DMS79 (cell line): ENCODE data around the gene CHMP6.

Source experiments
- DNase-seq: peaks from one replicate; lab custom pipeline; 2025; lab: John Stamatoyannopoulos, UW

The CHMP6 gene

DNA sequence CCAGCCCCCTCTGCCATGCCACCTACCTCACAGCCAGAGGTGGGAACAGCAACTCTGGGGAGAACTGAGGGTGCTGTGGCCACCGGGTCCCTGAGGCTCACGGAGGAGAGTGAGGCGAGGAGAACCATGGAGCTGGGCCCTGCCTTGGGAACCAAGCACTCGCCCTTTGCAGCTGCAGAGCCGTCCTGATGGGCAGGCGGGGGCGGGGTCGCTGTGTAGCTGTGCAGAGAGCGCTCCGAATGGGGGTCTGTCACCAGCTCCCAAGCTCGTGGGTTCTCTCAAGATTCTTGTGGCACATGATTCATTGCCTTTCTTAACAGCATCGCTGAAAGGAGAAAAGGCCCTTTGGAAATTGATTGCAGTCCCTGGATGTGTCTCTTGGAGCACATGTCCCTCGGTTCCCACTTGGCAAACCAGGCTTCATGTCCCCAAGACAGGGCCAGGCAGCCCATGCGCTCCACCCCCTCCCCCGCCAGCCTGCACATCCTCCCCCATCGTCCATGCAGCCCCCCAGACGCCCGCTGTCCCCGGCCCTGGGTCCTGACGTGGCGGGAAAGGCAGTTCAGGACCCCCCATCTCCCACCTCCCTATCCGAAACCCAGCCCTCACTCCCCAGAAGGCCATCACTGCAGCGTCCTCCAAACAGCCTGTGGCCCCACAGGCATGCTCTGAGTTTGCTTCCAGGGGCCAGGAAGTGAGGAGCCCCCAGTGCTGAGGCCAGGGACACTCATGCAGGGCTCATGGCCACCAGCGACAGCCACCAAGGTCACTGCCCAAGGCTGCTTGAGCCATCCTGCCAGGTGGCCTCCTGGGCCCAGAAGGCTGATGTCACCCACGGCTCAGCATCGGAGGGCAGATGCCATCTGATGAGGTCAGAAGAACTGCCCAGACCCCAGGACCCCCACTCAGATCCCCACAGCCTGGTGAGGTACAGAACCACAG, 20.6 kb upstream of the CHMP6 start:
- DNase-seq: no peak

DNA sequence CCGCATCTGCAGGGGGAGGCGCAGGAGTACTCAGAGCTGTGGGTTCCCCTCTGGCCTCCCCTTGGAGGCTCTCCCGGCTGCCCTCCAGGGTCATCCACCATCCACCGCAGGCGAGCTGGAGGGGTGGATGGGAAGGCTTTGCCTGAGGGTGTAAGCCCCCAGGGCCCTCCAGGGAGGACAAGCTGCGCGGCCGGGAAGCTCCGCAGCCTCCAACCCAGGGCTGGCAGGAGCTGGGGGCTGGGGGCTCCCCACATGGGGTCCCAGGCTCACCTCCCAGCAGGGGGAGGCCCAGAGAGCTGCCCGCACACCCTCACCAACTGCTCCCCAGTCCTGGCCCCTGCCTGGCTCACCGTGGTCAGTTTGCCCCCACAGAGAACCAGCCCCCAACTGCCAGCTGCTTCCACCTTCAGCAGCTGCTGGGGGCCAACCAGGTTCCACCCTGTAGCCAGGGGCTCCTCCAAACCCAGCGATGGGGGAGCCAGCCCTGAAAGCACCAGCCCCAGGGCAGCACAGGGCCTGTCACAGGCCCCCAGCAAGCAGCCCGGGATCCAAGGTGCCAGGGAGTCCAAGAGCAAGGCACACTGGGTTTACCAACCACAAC, 19.8 kb upstream of the CHMP6 start:
- DNase-seq: no peak

DNA sequence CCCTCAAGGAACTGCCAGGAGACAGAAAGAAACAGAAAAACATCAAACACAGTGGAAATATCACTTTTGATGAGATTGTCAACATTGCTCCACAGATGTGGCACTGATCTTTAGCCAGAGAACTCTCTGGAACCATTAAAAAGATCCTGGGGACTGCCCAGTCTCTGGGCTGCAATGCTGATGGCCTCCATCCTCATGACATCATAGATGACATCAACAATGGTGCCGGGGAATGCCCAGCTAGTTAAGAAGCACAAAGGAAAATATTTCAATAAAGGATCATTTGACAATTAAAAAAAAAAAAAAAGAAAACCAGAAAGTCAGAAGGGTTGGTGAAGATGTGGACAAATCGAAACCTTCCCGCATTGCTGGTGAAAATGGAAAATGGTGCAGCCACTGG, 14.9 kb upstream of the CHMP6 start:
- no peak for DNase-seq

- no peak for DNase-seq
These were observed 14.5 kb upstream of the CHMP6 start for GRCh38 chr17:80977172-80977571.

GRCh38 chr17:80978499-80979497, 12.8 kb upstream of the CHMP6 start:
- no peak for DNase-seq

DNA sequence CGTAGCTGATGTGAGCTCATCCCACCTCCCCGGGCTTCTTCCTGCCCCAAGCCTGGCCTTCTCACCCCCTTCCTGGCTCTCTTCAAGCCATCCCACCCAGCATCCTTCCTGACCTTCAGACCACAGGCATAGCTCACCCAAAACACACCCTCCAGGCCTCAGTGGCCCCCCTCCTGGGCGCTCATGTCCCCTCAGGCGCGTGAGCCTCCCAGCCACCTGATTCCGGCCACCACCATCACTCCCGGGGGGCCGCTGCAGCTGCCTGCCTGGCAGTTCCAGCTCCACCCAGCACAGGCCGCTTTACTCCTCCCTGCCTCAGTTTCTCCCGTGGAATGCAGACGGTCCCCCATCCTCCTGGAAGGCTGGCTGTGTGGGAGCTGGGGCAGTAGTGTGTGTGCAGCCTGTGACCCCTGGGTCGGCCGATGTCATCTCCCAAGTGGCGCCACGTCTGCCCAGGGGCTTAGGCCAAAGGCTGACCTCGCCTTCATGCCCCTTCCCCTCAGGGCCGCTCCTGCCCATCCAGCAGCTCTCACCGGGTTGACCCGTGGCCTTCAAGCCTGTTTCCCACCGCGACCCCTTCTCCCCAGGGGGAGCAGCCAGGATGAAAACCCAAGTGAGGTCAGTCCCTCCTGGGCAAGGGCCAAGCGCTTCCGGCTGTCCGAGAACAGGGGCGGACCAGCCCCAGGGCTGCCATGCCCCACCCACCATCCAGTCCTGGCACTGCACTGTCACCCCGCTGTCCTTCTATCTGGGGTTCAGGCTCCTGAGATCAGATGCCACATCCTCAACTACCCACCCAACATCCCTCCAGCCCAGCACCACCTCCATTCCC, 11.9 kb upstream of the CHMP6 start:
- no peak for DNase-seq

- no peak for DNase-seq
These were observed 11.1 kb upstream of the CHMP6 start for GRCh38 chr17:80980397-80981061.

DNA sequence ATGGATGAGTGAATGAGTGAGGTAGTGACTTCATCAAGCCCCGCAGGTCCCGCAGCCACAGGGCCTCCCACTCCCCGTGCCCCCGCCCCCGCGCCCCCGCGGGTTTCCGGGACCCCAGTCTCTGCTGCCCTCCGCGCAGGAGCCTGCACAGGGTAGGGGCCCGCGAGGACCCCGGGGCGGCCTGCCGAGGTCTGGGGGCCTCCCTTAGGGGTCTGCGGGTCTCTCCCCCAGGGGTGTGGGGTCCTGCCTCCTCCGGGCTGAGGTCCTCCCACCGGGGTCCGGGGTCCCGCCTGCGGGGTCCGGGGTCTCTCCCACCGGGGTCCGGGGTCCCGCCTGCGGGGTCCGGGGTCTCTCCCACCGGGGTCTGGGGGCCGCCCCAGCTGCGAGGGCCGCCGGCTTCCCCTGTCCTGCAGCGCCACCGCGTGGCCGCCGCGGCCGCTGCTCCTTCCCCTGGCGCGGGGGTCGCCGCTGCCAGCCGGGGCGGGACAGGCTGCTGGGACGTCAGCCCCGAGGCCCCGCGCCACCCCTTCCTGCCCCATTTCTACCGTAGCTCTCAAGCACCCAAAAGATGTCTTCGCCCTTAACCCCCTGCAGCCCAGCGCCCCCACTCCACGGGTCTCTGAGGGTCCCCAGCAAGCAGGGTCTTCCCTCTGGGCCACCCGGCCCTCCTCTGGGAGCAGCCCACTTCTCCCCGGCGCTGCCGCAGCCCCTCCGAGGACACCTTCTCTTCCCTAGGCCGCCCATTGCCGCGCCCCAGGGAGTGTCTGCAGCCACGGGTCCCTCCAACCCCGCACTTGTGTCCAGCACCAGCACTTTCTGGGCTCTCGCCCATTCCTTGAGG, 10.4 kb upstream of the CHMP6 start:
- no peak for DNase-seq

- DNase-seq: no peak
These were observed 9.7 kb upstream of the CHMP6 start for GRCh38 chr17:80981929-80982425.

GRCh38 chr17:80982426-80982974, 9.1 kb upstream of the CHMP6 start:
- no peak for DNase-seq

DNA sequence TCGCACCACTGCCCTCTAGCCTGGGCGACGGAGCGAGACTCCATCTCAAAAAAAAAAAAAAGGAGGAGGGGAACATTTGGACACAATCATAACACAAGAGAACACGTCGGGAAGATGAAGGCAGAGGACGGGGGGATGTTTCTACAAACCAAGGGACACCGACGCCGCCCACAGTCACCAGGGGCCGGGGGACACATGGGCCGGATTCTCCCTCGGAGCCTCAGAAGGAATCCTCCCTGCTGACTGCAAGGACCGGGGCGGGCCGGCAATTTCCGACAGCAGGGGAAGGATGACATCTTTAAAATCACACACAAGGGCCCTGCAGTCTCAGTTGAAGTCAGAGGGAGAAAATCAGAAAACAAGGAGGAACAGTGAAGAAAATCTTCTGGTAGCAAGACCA, 8.1 kb upstream of the CHMP6 start:
- no peak for DNase-seq

DNA sequence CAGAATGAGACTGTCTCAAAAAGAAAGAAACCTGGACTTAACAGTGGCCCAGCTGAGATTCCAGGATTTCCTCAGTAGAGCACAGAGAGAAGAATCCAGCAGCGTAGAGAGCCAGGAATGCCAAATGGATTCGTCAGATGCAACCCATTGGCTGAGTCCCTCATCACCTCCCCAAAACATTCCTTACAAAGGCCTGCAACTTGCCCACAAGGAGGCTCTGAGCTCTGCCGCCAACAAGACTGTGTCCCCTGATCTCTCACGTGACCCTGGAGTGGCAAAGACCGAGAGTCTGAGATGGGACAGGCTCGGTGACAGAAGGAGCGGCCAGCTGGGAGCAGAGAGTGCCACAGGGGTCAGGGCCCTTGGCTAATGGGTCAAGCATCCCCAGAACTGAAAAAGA, 6.9 kb upstream of the CHMP6 start:
- DNase-seq: no peak

DNA sequence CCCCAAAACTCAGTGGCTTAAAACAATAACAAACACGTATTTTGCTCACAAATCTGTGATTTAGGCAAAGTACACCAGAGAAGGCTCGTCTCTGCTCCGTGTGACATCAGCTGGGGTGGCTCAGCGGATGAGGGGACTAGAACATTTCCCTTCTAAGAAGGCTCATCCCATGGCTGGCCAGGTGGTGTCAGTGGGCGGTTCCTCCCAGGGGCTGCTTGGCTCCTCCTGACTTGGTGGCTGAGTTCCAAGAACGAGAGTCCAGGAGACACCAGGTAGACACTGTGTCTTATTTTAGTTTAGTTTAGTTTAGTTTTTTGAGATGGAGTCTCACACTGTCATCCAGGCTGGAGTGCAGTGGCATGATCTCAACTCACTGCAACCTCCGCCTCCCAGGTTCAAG, 5.6 kb upstream of the CHMP6 start:
- no peak for DNase-seq

DNA sequence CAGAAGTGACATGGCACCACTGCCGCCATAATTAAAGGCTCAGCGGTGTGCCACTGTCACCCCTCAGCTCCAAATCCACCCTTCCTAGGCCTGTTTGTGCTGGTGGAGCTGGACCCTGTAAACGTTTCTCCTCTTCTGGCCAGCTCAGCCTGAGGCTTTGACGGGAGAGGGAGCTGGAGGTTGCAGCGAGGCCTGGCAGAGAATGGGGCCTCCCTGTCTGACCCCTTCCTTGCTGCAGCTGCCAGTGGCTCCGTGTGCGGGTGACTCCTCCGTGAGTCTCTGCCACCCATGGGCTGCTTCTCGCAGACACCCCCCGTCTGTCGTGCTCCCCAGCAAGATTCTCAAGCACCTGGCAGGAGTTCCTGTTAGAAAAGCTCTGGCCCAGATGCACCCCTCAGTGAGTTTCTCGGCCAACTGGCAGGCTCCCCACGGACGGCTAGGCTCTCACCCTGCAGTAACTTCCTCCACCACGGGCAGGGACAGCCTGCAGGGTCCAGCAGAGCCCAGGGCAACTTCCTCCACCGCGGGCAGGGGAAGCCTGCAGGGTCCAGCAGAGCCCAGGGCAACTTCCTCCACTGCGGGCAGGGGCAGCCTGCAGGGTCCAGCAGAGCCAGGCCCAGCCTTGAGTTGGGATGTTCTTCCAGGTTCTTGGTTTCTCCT, 4.7 kb upstream of the CHMP6 start:
- no peak for DNase-seq

DNA sequence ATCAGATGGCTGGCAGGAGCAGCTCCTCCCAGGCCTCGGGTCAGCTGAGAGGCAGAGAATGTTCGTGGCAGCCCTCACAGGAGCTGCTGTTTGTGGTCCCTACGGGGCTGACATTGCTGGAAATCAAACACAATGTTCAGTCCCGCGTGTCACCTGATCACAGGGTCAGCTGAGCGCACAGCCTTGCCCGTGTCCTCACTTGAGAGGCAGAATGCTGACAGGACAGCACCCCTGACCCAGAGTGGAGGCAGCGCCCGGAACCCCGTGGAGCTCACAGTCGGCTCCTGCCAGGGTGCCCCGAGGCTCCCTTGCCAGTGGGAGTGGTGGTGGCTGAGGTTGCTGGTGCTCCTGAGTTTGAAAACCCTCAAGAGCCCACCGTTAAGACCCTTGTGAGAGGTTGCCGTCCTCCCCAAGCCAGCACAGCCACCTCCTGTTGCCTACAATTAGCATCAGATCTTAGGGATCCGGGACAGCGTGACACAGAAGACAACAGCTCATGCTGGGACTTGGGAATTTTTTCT, 3.6 kb upstream of the CHMP6 start:
- no peak for DNase-seq

DNA sequence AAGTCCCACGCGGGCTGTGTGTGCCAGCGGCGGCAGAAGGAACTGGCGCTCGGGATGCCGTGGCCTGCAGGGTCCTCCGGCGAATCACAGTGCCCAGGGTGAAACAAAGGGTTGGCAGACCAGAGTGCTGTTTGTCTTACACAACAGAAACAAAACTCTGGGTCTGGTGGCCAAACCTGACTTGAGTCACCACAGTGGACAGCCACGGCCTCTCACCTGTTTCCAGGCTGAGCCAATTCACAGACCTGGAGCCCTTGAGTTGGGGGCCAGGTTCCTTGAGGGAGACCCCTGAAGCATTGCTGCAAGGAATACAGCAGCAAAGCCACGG, 2.1 kb upstream of the CHMP6 start:
- no peak for DNase-seq

DNA sequence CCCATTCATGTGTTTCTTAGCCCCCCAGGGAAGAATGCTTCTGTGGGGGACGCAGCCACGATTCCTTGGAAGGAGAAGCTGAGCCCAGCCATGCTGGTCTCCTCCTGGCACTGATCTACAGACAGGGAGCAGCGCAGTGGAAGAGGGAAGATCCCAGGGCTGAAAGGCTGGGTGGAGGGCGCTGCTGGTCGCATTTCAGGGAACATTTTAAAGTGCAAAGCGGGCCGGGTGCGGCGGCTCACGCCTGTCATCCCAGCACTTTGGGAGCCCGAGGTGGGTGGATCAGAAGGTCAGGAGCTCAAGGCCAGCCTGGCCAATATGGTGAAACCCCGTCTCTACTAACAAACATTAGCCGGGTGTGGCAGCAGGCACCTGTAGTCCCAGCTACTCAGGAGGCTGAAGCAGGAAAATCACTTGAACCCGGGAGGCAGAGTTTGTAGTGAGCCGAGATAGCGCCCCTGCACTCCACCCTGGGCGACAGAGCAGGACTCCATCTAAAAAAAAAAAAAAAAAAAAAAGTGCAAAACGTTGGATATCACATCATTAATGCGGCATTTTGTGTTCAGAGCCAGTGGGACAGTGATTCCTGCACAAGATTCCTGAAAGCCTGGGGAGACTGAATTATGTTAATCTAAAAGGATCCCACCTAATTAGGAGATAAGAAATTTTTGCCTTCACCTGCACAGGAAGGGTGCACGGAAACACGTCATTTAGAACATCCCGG, 558 bp upstream of the CHMP6 start:
- no peak for DNase-seq
